Aorta (tissue), 5 donors: Measurements from ENCODE around the gene ZNF823. TPM values are rescaled to one million over a fixed set of nuclear protein-coding genes. Genes with fewer than 3 reads are reported as not detected.
"Not testable (repeated sequence)": the region's sequence is repeated elsewhere in the genome, so short reads cannot be mapped to it uniquely, and the experiment has no call there.

Experiments
- ATAC-seq: fragments of 200-7000 bp; cut with Tn5 transposase; one replicate; pipeline ENCODE4 v1.9.1; 2022; ENCODE audit warnings: moderate library complexity; ENCODE audit not compliant: low FRiP score
- DNase-seq, 2 donors: peaks; one replicate each; pipeline ENCODE4 v3.0.0-alpha.2; 2020
- H3K27ac ChIP-seq, 2 donors: one replicate each; pipeline ENCODE4 v1.5.1; 2013; ENCODE audit warnings: low read length in 2 of 2, mild to moderate bottlenecking in 2 of 2, moderate library complexity in 2 of 2, control low read depth in 1 of 2, inconsistent platforms in 1 of 2, low read depth in 1 of 2
- H3K27me3 ChIP-seq, 2 donors: one replicate each; pipeline ENCODE4 v1.6.1; 2013; ENCODE audit warnings: control low read depth in 1 of 2, low read length in 1 of 2, mild to moderate bottlenecking in 1 of 2, moderate library complexity in 1 of 2; ENCODE audit not compliant: insufficient read depth in 2 of 2, control insufficient read depth in 1 of 2
- H3K36me3 ChIP-seq, 2 donors: one replicate each; pipeline ENCODE4 v1.6.1; 2013; ENCODE audit warnings: control low read depth in 1 of 2, low read length in 1 of 2, mild to moderate bottlenecking in 1 of 2; ENCODE audit not compliant: insufficient read depth in 2 of 2, control insufficient read depth in 1 of 2
- H3K4me1 ChIP-seq, 2 donors: one replicate each; pipeline ENCODE4 v1.6.1; 2013; ENCODE audit warnings: low read length in 2 of 2, control low read depth in 1 of 2, mild to moderate bottlenecking in 1 of 2, moderate library complexity in 1 of 2; ENCODE audit not compliant: insufficient read depth in 2 of 2, control insufficient read depth in 1 of 2
- H3K4me3 ChIP-seq, 2 donors: one replicate each; pipeline ENCODE4 v1.5.1; 2013; ENCODE audit warnings: low read length in 2 of 2, control low read depth in 1 of 2, mild to moderate bottlenecking in 1 of 2
- H3K9me3 ChIP-seq: one replicate; pipeline ENCODE4 v1.6.1; 2013; ENCODE audit warnings: mild to moderate bottlenecking, low read length; ENCODE audit not compliant: control insufficient read depth
- WGBS, 2 donors: extraction: QIAGEN DNeasy Blood & Tissue Kit; methylation state at CpG; one replicate each; pipeline ENCODE4 v1.1.7; 2013; 5-methylcytosine and 5-hydroxymethylcytosine counted together
- intact Hi-C, 2 donors: fragments of 100-400 bp; cut with DNase I; formaldehyde crosslinking; loops; one replicate each; pipeline versions ENCODE4 v1.14.2 to v1.15.0; 2022
- long read RNA-seq, 2 donors: library from polyadenylated mRNA; unstranded; transcript quantifications; one replicate each; pipeline ENCODE4 v2.0.0, GENCODE V29; 2020 to 2021
- polyA plus RNA-seq, 2 donors: library from polyadenylated mRNA; stranded (reverse); fragments of 200-250 nt; gene quantifications; one replicate each; pipeline ENCODE4 v1.2.3, GENCODE V29; 2013
- total RNA-seq, 2 donors: library from RNA; stranded (reverse); fragmentation: NEBNext Ultra II Directional; extraction: Animal tissue kit (Norgen Biotek cat#: 25700); gene quantifications; one replicate each; pipeline ENCODE4 v1.2.1, GENCODE V29; 2021
- donor health status: healthy with polysubstance abuse.
- donor health status: Bipolar disorder and iron deficiency.
- donor health status: DM: no; HTN: no; CAD: no.
- donor health status: DM: no; HTN: no; CAD: no.
- donor health status: DM: yes; HTN: yes; CAD: no.

The ZNF823 gene
- total RNA-seq (1 to 10 TPM; 5.1 to 8.7 TPM), polyA plus RNA-seq (1 to 10 TPM; 3.1 to 3.4 TPM)
- long read RNA-seq, donor 1, transcript ZNF823-201 (4 exons, 2,423 nt): major isoform, 11 of 24 reads
- long read RNA-seq, donor 1, partial matches to known transcripts: 0 of 24 reads
- long read RNA-seq, donor 1, other reads (novel, unspliced or antisense): 10 of 24 reads
- long read RNA-seq, donor 2, transcript ZNF823-201 (4 exons, 2,423 nt): major isoform, 5 of 9 reads
- long read RNA-seq, donor 2, partial matches to known transcripts: 1 of 9 reads
- long read RNA-seq, donor 2, other reads (novel, unspliced or antisense): 3 of 9 reads

- Histone ChIP-seq H3K27ac (peak within 1 kb of the TSS in 1 of 2 donors; percentile 87), H3K4me1 (no peaks in the 10 kb centered on the region), H3K27me3 (no peaks in the 10 kb centered on the region), H3K4me3 (peak within 1 kb of the TSS; percentile 76 to 90), H3K9me3 (no peaks in the 10 kb centered on the region), H3K36me3 (no peaks in the 10 kb centered on the region)
- peak; percentile 99 for ATAC-seq
- DNase-seq: peak; percentile 98 to 99
- intact Hi-C loops: loop anchor here in 1 of 2 donors (2.0 kb wide), 1 partner anchor 28 kb away; the partner anchor contains the start of gene ZNF441
- WGBS, 2 donors: 1% methylated on average over 27 to 35 of the region's 35 CpGs
Observed at GRCh38 chr19:11738746-11739620, at the start of gene ZNF823. Gene ZNF823 (minus strand): TSS chr19:11738946. CDS start chr19:11738819, 127 bp downstream.

GRCh38 chr19:11787536-11787935, 48.8 kb upstream of the ZNF823 start:
- no peak for DNase-seq
- peaks cover 8% of the 10 kb centered on the region for H3K9me3 ChIP-seq
- ATAC-seq: no peak
- intact Hi-C loops: no loop called here
- H3K4me1 ChIP-seq: no peaks in the 10 kb centered on the region
- no peaks in the 10 kb centered on the region for H3K27me3 ChIP-seq
- H3K36me3 ChIP-seq: peaks cover 0 to 2% of the 10 kb centered on the region in 2 donors
- H3K4me3 ChIP-seq: no peak overlapping the region
- H3K27ac ChIP-seq: no peak overlapping the region
- WGBS, 2 donors: 64 to 73% methylated on average over 3 of the region's 3 CpGs

GRCh38 chr19:11784356-11784755, 45.6 kb upstream of the ZNF823 start:
- H3K4me3 ChIP-seq: no peak overlapping the region
- no peak for DNase-seq
- peaks cover 20% of the 10 kb centered on the region for H3K9me3 ChIP-seq
- H3K36me3 ChIP-seq: peaks cover 14 to 22% of the 10 kb centered on the region in 2 donors
- no peaks in the 10 kb centered on the region for H3K27me3 ChIP-seq
- intact Hi-C loops: no loop called here
- H3K27ac ChIP-seq: no peak overlapping the region
- H3K4me1 ChIP-seq: no peaks in the 10 kb centered on the region
- 98 to 99% methylated on average over 3 of the region's 3 CpGs for WGBS, 2 donors
- ATAC-seq: no peak

GRCh38 chr19:11783767-11784166, 45.0 kb upstream of the ZNF823 start:
- Histone ChIP-seq H3K27me3 (no peaks in the 10 kb centered on the region), H3K36me3 (peaks cover 18 to 27% of the 10 kb centered on the region in 2 donors)

GRCh38 chr19:11781295-11782057, 42.7 kb upstream of the ZNF823 start:
- intact Hi-C loops: no loop called here
- Histone ChIP-seq H3K9me3 (peaks cover 26% of the 10 kb centered on the region), H3K27me3 (no peaks in the 10 kb centered on the region), H3K4me3 (no peak overlapping the region), H3K36me3 (peaks cover 26 to 40% of the 10 kb centered on the region in 2 donors), H3K27ac (no peak overlapping the region), H3K4me1 (no peaks in the 10 kb centered on the region)
- 97 to 98% methylated on average over 5 of the region's 5 CpGs for WGBS, 2 donors
- DNase-seq (no peak), ATAC-seq (no peak)

More at GRCh38 chr19:11783767-11784166, 45.0 kb upstream of the ZNF823 start:
- Histone ChIP-seq H3K9me3 (peaks cover 23% of the 10 kb centered on the region), H3K4me3 (no peak overlapping the region), H3K4me1 (no peaks in the 10 kb centered on the region), H3K27ac (no peak overlapping the region)
- no peak for ATAC-seq
- 95 to 100% methylated on average over 1 of the region's 1 CpG for whole genome bisulfite sequencing, 2 donors
- intact Hi-C loops: no loop called here
- no peak for DNase-seq

GRCh38 chr19:11780431-11781020, 41.8 kb upstream of the ZNF823 start:
- Histone ChIP-seq H3K27ac (no peak overlapping the region), H3K9me3 (peaks cover 26% of the 10 kb centered on the region), H3K27me3 (no peaks in the 10 kb centered on the region), H3K4me1 (no peaks in the 10 kb centered on the region), H3K4me3 (peak overlapping the region in 1 of 2 donors; percentile 10), H3K36me3 (peaks cover 26 to 40% of the 10 kb centered on the region in 2 donors)
- no peak for ATAC-seq
- intact Hi-C loops: no loop called here
- WGBS, 2 donors: 98 to 100% methylated on average over 7 of the region's 7 CpGs
- no peak for DNase-seq

GRCh38 chr19:11776669-11777068, 37.9 kb upstream of the ZNF823 start:
- H3K4me3 ChIP-seq, H3K27me3 ChIP-seq, H3K4me1 ChIP-seq, intact Hi-C loops, H3K27ac ChIP-seq, DNase-seq, ATAC-seq: not testable (repeated sequence)
- Histone ChIP-seq H3K9me3 (peaks cover 21% of the 10 kb centered on the region), H3K36me3 (peaks cover 26 to 37% of the 10 kb centered on the region in 2 donors)
- 96 to 98% methylated on average over 11 of the region's 11 CpGs for WGBS, 2 donors

- H3K4me3 ChIP-seq, H3K27me3 ChIP-seq, H3K27ac ChIP-seq, H3K36me3 ChIP-seq, H3K4me1 ChIP-seq, H3K9me3 ChIP-seq, intact Hi-C loops, ATAC-seq, DNase-seq: not testable (repeated sequence)
- WGBS, 2 donors: 70 to 77% methylated on average over 11 of the region's 11 CpGs
Observed at GRCh38 chr19:11771520-11771919, 32.8 kb upstream of the ZNF823 start.
